NCI-H82 (cell line): ENCODE results near the gene NOP14.
"Not testable (repeated sequence)": the region's sequence is repeated elsewhere in the genome, so short reads cannot be mapped to it uniquely, and the experiment has no call there.

Experiments used
- DNase-seq: peaks from one replicate; lab custom pipeline; 2025; lab: John Stamatoyannopoulos, UW

NOP14 gene

GRCh38 chr4:2963175-2963965, at the start of gene NOP14, which contains the start of gene GRK4:
NOP14 (minus strand) TSS chr4:2963406; CDS start chr4:2963319, 87 bp downstream.
GRK4 (plus strand) TSS chr4:2963571; CDS start chr4:2964071, 500 bp downstream.
- peak; percentile 98 for DNase-seq

GRCh38 chr4:3011456-3012220, 48.4 kb upstream of the NOP14 start:
- DNase-seq: no peak

- DNase-seq: no peak
Observed at GRCh38 chr4:3010998-3011397, 47.8 kb upstream of the NOP14 start.

GRCh38 chr4:3010577-3010976, 47.4 kb upstream of the NOP14 start:
- no peak for DNase-seq

GRCh38 chr4:3009422-3009821, 46.2 kb upstream of the NOP14 start:
- DNase-seq: no peak

- no peak for DNase-seq
Observed at GRCh38 chr4:3007724-3008123, 44.5 kb upstream of the NOP14 start.

GRCh38 chr4:2996415-2996814, 33.2 kb upstream of the NOP14 start:
- no peak for DNase-seq

GRCh38 chr4:2995546-2996265, 32.5 kb upstream of the NOP14 start:
- no peak for DNase-seq

GRCh38 chr4:2994917-2995316, 31.7 kb upstream of the NOP14 start:
- DNase-seq: no peak

GRCh38 chr4:2991243-2991642, 28.0 kb upstream of the NOP14 start:
- DNase-seq: peak; percentile 40

- not testable (repeated sequence) for DNase-seq
Observed at GRCh38 chr4:2983715-2984114, 20.5 kb upstream of the NOP14 start.

GRCh38 chr4:2982012-2982411, 18.8 kb upstream of the NOP14 start:
- DNase-seq: no peak

- no peak for DNase-seq
Observed at GRCh38 chr4:2981256-2981819, 18.1 kb upstream of the NOP14 start.

- DNase-seq: peak; percentile 21
Observed at GRCh38 chr4:2977211-2978088, 14.2 kb upstream of the NOP14 start.

- no peak for DNase-seq
Observed at GRCh38 chr4:2971275-2971674, 8.1 kb upstream of the NOP14 start.

- DNase-seq: no peak
Observed at GRCh38 chr4:2968381-2968780, 5.2 kb upstream of the NOP14 start.

GRCh38 chr4:2965262-2965661, 2.1 kb upstream of the NOP14 start:
- DNase-seq: no peak

GRCh38 chr4:2964706-2965258, 1.6 kb upstream of the NOP14 start:
- no peak for DNase-seq

GRCh38 chr4:2963966-2964471, 813 bp upstream of the NOP14 start:
- no peak for DNase-seq

- DNase-seq: peak; percentile 56
Observed at GRCh38 chr4:2962614-2963174, 512 bp downstream of the NOP14 start.
